MM.1S (cell line): ENCODE data around the gene SDK1.

Experiments used
- EZH2 ChIP-seq: fragments of 300-600 bp; sonication (generic); optimal IDR thresholded peaks from 2 replicates; pipeline ENCODE3; 2017; ENCODE audit warnings: low read depth, mild to moderate bottlenecking, antibody characterized with exemption, low read length, mixed read lengths
- EZH2phosphoT487 ChIP-seq: fragments of 300-600 bp; sonication (generic); IDR thresholded peaks from 2 replicates; pipeline ENCODE4 v1.6.1; 2018; ENCODE audit warnings: antibody characterized with exemption, low read length
- TF ChIP-seq, protein P1 (sequence below): fragments of 300-600 bp; sonication (generic); IDR thresholded peaks from 2 replicates; pipeline ENCODE4 v1.5.1; 2016; ENCODE audit warnings: antibody characterized with exemption, low read length, mixed read lengths

DNA sequence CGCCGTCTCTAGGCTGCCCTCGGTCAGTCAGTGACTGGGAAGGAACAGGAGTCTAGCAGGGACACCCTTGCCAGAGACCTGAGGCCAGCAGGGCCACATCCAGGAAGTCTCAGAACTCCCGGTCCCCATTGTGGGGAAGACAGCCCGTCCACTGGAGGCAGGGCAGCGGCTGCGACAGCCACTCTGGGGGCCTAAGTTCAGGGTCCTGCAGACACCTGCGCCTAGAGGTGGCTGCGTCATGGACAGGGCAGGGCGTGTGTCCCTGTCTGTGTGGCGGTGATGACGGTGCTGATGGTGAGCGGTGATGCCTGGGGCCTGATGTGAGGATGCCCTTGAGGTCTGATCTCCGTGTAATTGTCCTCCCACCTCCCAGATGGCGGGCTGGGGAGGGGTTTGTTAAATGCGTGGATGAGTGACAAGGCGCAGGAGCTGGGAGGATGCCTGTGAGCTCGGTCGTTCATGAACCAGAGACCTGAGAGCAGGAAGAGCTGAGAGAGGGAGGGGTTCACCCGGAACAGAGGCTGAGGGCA, 843.2 kb downstream of the SDK1 start:
- TF ChIP-seq, protein P1, sequence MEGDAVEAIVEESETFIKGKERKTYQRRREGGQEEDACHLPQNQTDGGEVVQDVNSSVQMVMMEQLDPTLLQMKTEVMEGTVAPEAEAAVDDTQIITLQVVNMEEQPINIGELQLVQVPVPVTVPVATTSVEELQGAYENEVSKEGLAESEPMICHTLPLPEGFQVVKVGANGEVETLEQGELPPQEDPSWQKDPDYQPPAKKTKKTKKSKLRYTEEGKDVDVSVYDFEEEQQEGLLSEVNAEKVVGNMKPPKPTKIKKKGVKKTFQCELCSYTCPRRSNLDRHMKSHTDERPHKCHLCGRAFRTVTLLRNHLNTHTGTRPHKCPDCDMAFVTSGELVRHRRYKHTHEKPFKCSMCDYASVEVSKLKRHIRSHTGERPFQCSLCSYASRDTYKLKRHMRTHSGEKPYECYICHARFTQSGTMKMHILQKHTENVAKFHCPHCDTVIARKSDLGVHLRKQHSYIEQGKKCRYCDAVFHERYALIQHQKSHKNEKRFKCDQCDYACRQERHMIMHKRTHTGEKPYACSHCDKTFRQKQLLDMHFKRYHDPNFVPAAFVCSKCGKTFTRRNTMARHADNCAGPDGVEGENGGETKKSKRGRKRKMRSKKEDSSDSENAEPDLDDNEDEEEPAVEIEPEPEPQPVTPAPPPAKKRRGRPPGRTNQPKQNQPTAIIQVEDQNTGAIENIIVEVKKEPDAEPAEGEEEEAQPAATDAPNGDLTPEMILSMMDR, result no peak
- TF ChIP-seq EZH2, result no peak
- no peak for TF ChIP-seq EZH2phosphoT487
